WTC11 (cell line): Measurements from ENCODE around the gene DGCR2. TPM values are rescaled to one million over a fixed set of nuclear protein-coding genes. Genes with fewer than 3 reads are reported as not detected.

ENCODE experiments used
- ATAC-seq: fragments of 200-7000 bp; cut with Tn5 transposase; 2 replicates; pipeline ENCODE4 v1.10.0; 2021; ENCODE audit warnings: mild to moderate bottlenecking, moderate library complexity
- CTCF ChIA-PET: fragments of 300-600 bp; sonication (Branson Sonifier 250); formaldehyde crosslinking; loops from one replicate; lab custom pipeline; 2021; ENCODE audit warnings: antibody characterized with exemption; lab: Charles Lee
- POLR2A ChIA-PET: fragments of 350-600 bp; sonication (Branson Sonifier 250); formaldehyde crosslinking; loops from one replicate; lab custom pipeline; 2021; ENCODE audit warnings: antibody characterized with exemption; lab: Charles Lee
- DNase-seq: peaks from one replicate; pipeline ENCODE4 v3.0.0; 2021; ENCODE audit warnings: low spot score
- H3K27ac Mint-ChIP-seq: 2 replicates; pipeline ENCODE4 v1.8.0; 2021; ENCODE audit warnings: mixed read lengths
- H3K27me3 Mint-ChIP-seq: 2 replicates; pipeline ENCODE4 v1.8.0; 2021; ENCODE audit warnings: low read depth, mild to moderate bottlenecking, moderate library complexity, mixed read lengths
- H3K36me3 Mint-ChIP-seq: 2 replicates; pipeline ENCODE4 v1.8.0; 2021; ENCODE audit warnings: mixed read lengths
- H3K4me1 Mint-ChIP-seq: 2 replicates; pipeline ENCODE4 v1.8.0; 2022; ENCODE audit warnings: mixed read lengths
- H3K4me3 Mint-ChIP-seq: 2 replicates; pipeline ENCODE4 v1.8.0; 2021; ENCODE audit warnings: mild to moderate bottlenecking, moderate library complexity, mixed read lengths
- H3K9me3 Mint-ChIP-seq: 2 replicates; pipeline ENCODE4 v1.8.0; 2021; ENCODE audit warnings: mixed read lengths
- ARID4B ChIP-seq: sonication (generic); formaldehyde crosslinking; IDR thresholded peaks from 2 replicates; pipeline ENCODE4 v1.8.0; 2023; ENCODE audit warnings: missing genetic modification reagents, mild to moderate bottlenecking, borderline replicate concordance
- ATF3 ChIP-seq: sonication (generic); formaldehyde crosslinking; conservative IDR thresholded peaks from 2 replicates; pipeline ENCODE4 v1.8.1; 2022; ENCODE audit warnings: mild to moderate bottlenecking, missing genetic modification reagents
- CREM ChIP-seq: sonication (generic); formaldehyde crosslinking; IDR thresholded peaks from 2 replicates; pipeline ENCODE4 v1.8.1; 2022; ENCODE audit warnings: mild to moderate bottlenecking, missing genetic modification reagents, moderate library complexity
- E2F1 ChIP-seq: sonication (generic); formaldehyde crosslinking; IDR thresholded peaks from 2 replicates; pipeline ENCODE4 v1.8.0; 2022; ENCODE audit warnings: mild to moderate bottlenecking, missing genetic modification reagents
- GABPB1 ChIP-seq: sonication (generic); formaldehyde crosslinking; IDR thresholded peaks from 2 replicates; pipeline ENCODE4 v1.8.1; 2023; ENCODE audit warnings: mild to moderate bottlenecking, missing genetic modification reagents
- KAT7 ChIP-seq: sonication (generic); formaldehyde crosslinking; IDR thresholded peaks from 2 replicates; pipeline ENCODE4 v1.8.1; 2023; ENCODE audit warnings: missing genetic modification reagents, mild to moderate bottlenecking, borderline replicate concordance
- MXD4 ChIP-seq: fragments of 250-450 bp; sonication (Bioruptor Pico); IDR thresholded peaks from 2 replicates; pipeline ENCODE4 v1.8.0; 2021; ENCODE audit warnings: mild to moderate bottlenecking, moderate library complexity, borderline replicate concordance
- NFATC4 ChIP-seq: fragments of 250-450 bp; sonication (Bioruptor Pico); IDR thresholded peaks from 2 replicates; pipeline ENCODE4 v1.9.0; 2021; ENCODE audit warnings: mild to moderate bottlenecking
- RORB ChIP-seq: fragments of 250-450 bp; sonication (Bioruptor Pico); IDR thresholded peaks from 2 replicates; pipeline ENCODE4 v1.9.0; 2021; ENCODE audit warnings: mild to moderate bottlenecking
- SMAD3 ChIP-seq: sonication (generic); formaldehyde crosslinking; IDR thresholded peaks from 2 replicates; pipeline ENCODE4 v1.8.0; 2022; ENCODE audit warnings: missing genetic modification reagents, mild to moderate bottlenecking, borderline replicate concordance
- SP1 ChIP-seq: sonication (generic); formaldehyde crosslinking; conservative IDR thresholded peaks from 2 replicates; pipeline ENCODE4 v1.8.1; 2022; ENCODE audit warnings: missing genetic modification reagents
- TCF7 ChIP-seq: sonication (generic); formaldehyde crosslinking; IDR thresholded peaks from 2 replicates; pipeline ENCODE4 v1.8.0; 2022; ENCODE audit warnings: mild to moderate bottlenecking, low read depth, missing genetic modification reagents, moderate library complexity
- TP53 ChIP-seq: sonication (generic); formaldehyde crosslinking; IDR thresholded peaks from 2 replicates; pipeline ENCODE4 v1.8.1; 2023; ENCODE audit warnings: mild to moderate bottlenecking, missing genetic modification reagents
- ZBTB21 ChIP-seq: sonication (generic); formaldehyde crosslinking; IDR thresholded peaks from 2 replicates; pipeline ENCODE4 v1.8.1; 2023; ENCODE audit warnings: mild to moderate bottlenecking, missing genetic modification reagents, borderline replicate concordance
- ZBTB43 ChIP-seq: sonication (generic); formaldehyde crosslinking; IDR thresholded peaks from 2 replicates; pipeline ENCODE4 v1.8.1; 2023; ENCODE audit warnings: mild to moderate bottlenecking, missing genetic modification reagents
- ZNF121 ChIP-seq: sonication (generic); formaldehyde crosslinking; IDR thresholded peaks from 2 replicates; pipeline ENCODE4 v1.8.0; 2023; ENCODE audit warnings: missing genetic modification reagents
- ZNF138 ChIP-seq: sonication (generic); formaldehyde crosslinking; conservative IDR thresholded peaks from 2 replicates; pipeline ENCODE4 v1.8.1; 2022; ENCODE audit warnings: mild to moderate bottlenecking, moderate library complexity, missing genetic modification reagents
- total RNA-seq: library from RNA; stranded (reverse); gene quantifications from 3 replicates; pipeline ENCODE4 v1.2.3, GENCODE V29; 2021
- TF ChIP-seq, protein P1 (sequence below): sonication (generic); formaldehyde crosslinking; IDR thresholded peaks from 2 replicates; pipeline ENCODE4 v1.8.1; 2023; ENCODE audit warnings: mild to moderate bottlenecking, missing genetic modification reagents, borderline replicate concordance

DGCR2 gene
- total RNA-seq, 1 experiment from 2014 or later, result 64.2 TPM

DNA sequence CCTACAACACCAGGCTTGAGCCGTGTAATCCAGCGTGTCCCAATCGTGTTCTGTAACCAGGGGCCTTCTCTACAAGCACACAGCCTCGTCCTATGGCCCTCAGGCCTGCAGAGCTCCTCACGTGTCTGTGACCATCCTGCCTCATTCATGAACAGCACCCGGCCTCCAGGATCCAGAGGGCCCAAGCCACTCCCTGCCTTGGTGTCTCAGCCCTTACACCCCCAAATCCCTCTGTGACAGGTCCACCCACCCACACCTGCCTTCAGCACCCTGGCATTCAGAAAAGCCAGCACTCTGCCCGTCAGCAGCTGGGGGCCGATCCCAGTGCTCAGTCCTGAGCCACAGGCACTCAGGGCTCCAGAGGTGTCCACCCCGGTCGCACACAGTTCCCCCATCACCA lies 14.7 kb upstream of the DGCR2 start:
- ChIA-PET POLR2A (no interaction called here), CTCF (no interaction called here)
- no peak overlapping the region for H3K27ac Mint-ChIP-seq
- H3K9me3 Mint-ChIP-seq, result no peaks in the 10 kb centered on the region
- no peak for ATAC-seq
- no peaks in the 10 kb centered on the region for H3K27me3 Mint-ChIP-seq
- H3K4me3 Mint-ChIP-seq, result no peak overlapping the region
- no peaks in the 10 kb centered on the region for H3K4me1 Mint-ChIP-seq
- DNase-seq, result no peak
- no peak for TF ChIP-seq CREM (CRISPR knock-in tag)
- TF ChIP-seq ZBTB43 (CRISPR knock-in tag), result no peak
- TF ChIP-seq MXD4 (CRISPR knock-in tag), result no peak
- TF ChIP-seq ARID4B, result no peak
- no peak for TF ChIP-seq ZNF138 (CRISPR knock-in tag)
- TF ChIP-seq SMAD3, result no peak
- no peak for TF ChIP-seq ZNF121 (CRISPR knock-in tag)
- TF ChIP-seq TP53 (CRISPR knock-in tag), result no peak
- no peak for TF ChIP-seq SP1 (CRISPR knock-in tag)
- no peak for TF ChIP-seq ZBTB21 (CRISPR knock-in tag)
- no peak for TF ChIP-seq E2F1 (CRISPR knock-in tag)
- no peak for TF ChIP-seq GABPB1 (CRISPR knock-in tag)
- no peak for TF ChIP-seq RORB
- TF ChIP-seq, protein P1, sequence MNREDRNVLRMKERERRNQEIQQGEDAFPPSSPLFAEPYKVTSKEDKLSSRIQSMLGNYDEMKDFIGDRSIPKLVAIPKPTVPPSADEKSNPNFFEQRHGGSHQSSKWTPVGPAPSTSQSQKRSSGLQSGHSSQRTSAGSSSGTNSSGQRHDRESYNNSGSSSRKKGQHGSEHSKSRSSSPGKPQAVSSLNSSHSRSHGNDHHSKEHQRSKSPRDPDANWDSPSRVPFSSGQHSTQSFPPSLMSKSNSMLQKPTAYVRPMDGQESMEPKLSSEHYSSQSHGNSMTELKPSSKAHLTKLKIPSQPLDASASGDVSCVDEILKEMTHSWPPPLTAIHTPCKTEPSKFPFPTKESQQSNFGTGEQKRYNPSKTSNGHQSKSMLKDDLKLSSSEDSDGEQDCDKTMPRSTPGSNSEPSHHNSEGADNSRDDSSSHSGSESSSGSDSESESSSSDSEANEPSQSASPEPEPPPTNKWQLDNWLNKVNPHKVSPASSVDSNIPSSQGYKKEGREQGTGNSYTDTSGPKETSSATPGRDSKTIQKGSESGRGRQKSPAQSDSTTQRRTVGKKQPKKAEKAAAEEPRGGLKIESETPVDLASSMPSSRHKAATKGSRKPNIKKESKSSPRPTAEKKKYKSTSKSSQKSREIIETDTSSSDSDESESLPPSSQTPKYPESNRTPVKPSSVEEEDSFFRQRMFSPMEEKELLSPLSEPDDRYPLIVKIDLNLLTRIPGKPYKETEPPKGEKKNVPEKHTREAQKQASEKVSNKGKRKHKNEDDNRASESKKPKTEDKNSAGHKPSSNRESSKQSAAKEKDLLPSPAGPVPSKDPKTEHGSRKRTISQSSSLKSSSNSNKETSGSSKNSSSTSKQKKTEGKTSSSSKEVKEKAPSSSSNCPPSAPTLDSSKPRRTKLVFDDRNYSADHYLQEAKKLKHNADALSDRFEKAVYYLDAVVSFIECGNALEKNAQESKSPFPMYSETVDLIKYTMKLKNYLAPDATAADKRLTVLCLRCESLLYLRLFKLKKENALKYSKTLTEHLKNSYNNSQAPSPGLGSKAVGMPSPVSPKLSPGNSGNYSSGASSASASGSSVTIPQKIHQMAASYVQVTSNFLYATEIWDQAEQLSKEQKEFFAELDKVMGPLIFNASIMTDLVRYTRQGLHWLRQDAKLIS (CRISPR knock-in tag), result no peak
- TF ChIP-seq NFATC4 (CRISPR knock-in tag), result no peak
- TF ChIP-seq ATF3 (CRISPR knock-in tag), result no peak
- TF ChIP-seq TCF7 (CRISPR knock-in tag), result no peak
- no peak for TF ChIP-seq KAT7 (CRISPR knock-in tag)
- H3K36me3 Mint-ChIP-seq, result peaks cover 36% of the 10 kb centered on the region
